Skeletal muscle cell (primary cell): ENCODE data around the gene TBC1D1.

Experiments used
- DNase-seq: peaks from one replicate; pipeline ENCODE4 v3.0.0-alpha.2; 2010; ENCODE audit warnings: low read depth
- H3K4me3 ChIP-seq: 2 replicates; pipeline ENCODE4 v1.5.1; 2011; ENCODE audit warnings: low read depth, mild to moderate bottlenecking, control low read depth, low read length, moderate library complexity

The TBC1D1 gene

DNA sequence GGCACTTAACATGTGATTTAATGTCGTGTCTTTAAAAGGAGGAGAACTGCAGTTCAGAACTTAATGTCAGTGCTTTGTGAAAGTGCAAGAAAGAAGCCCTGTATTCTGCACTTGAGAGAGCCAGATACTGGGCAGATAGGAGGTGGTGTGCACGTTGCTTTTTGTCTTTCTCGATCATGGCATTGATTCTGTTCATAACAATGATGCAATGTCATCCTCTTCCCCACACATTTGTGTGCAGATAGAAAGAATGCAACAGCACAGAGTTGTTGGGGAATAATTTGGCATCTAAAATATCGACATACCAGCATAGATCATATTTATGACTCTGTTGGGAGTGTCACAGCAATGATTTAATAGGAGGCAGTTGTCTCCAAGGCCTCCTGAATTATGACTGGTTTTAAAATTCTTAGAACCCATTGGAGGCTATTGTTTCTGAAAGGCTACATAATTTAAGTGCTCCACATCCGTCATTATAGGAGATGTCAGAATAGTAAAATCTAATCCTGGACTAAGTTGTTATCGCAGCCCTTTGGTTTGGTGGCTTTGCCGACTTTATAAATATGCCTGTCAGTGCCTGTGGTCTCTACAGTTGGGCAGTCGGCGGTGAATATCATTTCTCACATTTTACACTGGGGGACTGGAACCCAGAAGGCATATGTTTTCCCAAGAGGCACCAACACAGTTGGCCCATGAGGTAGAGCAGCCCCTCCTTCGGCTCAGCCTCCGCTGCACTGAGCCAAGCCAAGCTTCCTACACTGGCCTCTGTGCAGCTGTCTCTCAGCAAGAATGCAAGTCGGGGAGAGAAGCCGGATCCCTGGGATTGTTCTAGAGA, 194.2 kb downstream of the TBC1D1 start:
- peak; percentile 79 for DNase-seq
- H3K4me3 ChIP-seq = no peak overlapping the region

DNA sequence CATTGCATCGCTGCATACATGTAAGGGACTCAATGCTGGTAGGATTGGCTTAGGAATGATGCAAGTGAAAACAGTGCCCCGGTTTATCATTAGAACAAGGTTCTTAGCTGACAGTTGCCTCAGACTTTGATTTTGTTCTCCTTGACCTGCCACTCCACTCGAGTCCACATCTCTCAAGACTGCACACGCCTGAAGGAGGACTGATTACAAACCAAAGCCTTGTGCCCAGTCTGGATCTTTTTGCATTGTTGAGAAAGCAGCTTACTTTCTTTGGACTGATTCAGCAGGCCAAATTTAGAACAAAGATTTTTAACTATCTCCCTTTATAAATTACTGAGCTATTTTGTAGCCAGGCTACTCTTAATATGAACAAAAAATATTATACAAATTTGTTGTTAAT, 194.9 kb downstream of the TBC1D1 start:
- no peak for DNase-seq
- H3K4me3 ChIP-seq = no peak overlapping the region

DNA sequence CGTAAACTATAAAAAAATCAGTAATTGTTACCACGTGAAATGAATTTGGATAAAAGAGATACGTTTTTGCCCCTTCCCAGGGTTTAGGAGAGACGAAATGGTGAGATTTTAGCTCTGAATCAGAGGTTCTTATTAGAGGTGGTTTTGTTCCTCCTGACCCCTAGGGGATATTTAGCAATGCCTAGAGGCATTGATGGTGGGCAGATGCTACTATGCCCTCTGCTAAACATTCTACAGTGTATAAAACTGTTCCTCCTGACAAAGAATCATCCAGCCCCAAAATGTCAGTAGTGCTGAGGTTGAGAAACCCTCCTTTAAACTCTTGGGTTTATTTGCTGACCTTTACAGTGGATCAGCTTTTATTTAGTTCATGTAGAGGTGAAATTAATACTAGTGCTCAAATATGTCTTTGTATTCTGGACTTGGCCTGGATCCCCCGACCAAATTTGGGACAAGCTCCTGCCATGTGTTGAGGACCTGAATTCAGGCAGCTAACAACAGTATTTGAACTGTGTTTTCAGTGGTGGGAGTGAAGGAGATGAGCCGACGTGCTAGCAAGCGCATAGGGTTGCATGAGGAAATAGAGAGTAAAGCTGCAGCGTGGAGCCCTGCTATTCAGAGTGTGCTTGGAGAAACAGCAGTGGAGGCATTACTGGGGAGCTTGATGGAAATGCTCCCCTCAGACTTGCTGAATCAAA, 195.4 kb downstream of the TBC1D1 start:
- H3K4me3 ChIP-seq = no peak overlapping the region
- DNase-seq = no peak

DNA sequence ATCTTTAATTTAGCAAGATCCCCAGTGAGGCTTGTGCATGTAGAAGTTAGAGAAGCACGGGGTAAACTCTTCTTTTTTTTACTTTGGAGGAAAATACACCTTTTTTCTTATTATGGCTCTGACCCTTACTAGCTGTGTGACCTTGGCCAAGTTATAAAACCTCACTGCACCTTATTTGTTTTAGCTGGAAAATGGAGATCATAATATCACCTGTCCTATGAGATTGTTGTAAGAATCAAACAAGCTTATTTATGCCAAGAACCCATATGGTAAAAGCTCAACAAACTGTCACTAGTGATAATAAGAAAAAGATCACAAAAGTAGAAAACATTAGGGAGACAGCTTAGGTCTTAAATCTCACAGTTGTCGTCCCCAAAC, 196.0 kb downstream of the TBC1D1 start:
- DNase-seq = no peak

DNA sequence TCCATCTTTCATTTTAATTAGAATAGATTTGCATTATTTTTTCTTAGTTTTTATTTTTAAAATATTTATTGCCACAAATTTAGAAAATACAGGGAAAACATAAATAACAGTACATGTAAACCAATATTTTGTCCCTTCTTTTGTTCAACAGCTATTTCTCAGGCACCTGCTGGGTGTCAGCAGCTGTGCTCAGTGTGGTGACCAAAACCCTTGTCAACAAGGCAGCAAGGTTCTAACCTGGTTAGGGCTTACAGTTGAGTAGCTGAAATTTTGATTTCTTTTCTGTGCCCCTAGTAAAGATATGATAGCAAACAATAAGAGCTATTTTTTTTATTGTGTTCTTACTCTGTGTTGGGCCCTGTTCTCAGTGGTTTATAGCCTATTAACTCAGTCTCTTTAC, 197.4 kb downstream of the TBC1D1 start:
- H3K4me3 ChIP-seq = no peak overlapping the region
- no peak for DNase-seq

More for the DNA sequence above, 196.0 kb downstream of the TBC1D1 start:
- H3K4me3 ChIP-seq = no peak overlapping the region

DNA sequence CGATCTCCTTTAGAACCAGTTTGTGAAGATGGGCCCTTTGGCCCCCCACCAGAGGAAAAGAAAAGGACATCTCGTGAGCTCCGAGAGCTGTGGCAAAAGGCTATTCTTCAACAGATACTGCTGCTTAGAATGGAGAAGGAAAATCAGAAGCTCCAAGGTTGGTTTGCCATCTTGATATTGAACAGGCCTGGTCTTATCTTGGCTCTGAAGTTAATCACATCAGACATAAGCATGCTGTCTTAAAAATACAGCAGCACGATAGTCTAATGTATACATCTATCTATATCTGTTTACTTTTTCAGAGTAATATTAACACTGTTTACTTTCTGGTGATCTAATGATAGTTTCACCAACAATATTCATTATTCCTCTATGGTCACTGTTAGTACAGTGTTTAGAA, 199.1 kb downstream of the TBC1D1 start:
- no peak overlapping the region for H3K4me3 ChIP-seq
- no peak for DNase-seq

DNA sequence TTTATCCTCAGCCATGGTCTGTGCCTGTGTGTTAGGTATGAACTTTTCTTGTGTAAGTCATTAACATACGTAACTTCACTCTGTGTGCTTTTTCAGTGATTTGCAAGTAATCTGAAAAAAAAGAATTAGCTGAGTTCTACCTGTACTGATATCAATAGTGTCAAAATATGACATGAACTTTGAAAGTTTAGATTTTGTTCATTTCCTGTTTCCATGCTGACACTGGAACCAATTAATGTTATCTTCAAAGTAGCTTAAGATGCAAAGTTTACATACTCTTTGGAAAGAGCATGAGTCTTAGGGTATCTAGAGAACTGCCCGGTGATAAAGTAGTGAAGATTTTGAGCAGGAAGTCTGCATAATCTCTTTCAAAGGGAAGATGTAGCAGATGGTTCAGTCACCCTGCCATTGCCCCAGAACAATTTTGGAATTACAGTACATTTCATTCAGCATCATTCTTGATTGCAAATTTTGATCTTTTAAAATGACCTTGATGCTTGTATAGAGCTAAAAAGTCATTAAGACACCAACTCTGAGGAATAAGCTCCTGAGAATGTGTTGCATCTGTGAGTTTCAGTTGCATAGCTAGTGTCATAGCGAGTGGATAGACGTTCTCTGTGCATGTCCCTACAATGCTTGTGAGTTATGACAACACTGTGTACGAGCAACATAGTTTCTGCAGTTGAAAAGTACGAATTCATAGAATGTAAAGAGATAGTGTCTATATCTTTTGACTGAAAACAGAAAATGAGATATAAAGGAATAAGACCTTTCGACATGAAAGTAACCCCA, 199.8 kb downstream of the TBC1D1 start:
- H3K4me3 ChIP-seq = no peak overlapping the region
- DNase-seq = no peak

DNA sequence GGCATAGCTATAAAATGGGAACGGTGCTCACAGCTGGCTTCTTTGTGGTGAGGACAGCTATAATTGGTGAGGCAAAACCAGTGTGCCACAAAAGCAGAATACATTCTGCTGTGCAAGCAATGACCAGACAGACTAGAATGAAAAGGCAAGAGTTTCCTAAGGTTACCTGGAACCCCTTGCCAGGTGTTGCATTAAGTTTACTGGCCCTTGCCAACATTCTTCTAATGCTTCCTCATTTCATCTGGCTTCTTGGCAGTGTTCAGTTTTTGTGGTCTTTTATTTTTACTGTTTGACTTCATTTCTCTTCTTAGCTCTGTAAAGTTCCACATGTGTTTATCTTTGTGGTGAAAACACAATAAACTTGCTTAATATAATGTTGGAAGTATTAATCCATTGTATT, 200.8 kb downstream of the TBC1D1 start:
- DNase-seq = no peak
- H3K4me3 ChIP-seq = no peak overlapping the region

DNA sequence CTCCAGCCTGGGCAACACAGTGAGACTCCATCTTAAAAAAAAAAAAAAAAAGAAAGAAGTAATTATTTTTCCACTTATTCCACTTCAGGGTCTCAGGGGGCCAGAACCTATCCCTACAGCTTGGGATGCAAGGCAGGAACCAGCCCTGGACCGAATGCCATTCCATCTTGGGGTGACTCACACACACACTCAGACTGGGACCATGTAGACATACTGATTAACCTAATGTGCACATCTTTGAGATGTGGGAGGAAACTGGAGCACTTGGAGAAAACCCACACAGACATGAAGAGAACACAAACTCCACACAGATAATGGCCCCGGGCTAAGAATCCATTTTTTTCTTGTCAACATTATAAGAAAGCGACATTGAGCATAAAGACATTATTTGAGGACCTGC, 201.8 kb downstream of the TBC1D1 start:
- no peak overlapping the region for H3K4me3 ChIP-seq
- DNase-seq = no peak

DNA sequence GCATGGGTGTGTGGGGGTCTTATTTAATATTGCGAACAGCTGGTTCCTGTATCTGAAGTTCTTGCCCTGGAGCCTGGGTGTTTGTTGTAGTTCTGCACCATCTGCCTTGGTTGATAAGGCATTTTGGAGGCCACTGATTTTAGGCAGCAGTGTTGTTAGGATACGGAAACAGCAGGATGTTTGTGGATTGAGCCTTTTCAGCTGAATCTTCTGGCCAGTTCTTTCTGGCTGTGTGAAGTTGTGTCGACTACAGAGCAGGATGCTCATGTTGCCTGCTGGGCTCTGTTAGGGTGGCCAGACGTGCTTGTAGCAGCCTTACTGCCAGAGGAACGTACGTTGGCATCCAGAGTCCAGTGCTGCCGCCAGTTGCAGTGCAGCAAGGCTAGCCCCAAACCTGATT, 203.5 kb downstream of the TBC1D1 start:
- H3K4me3 ChIP-seq = no peak overlapping the region
- no peak for DNase-seq

DNA sequence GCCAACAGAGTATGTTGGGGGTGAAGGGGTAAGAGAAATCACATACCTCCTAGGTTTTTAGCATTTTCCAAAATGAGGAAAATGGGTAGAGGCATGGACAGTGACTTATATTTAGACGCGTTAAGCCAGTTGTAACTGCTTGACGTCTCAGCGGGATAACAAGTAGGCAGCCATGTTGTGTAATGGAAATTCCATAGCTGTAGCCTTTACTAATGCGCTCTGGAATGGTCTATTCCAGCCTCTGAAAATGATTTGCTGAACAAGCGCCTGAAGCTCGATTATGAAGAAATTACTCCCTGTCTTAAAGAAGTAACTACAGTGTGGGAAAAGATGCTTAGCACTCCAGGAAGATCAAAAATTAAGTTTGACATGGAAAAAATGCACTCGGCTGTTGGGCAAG, 204.8 kb downstream of the TBC1D1 start:
- no peak for DNase-seq

DNA sequence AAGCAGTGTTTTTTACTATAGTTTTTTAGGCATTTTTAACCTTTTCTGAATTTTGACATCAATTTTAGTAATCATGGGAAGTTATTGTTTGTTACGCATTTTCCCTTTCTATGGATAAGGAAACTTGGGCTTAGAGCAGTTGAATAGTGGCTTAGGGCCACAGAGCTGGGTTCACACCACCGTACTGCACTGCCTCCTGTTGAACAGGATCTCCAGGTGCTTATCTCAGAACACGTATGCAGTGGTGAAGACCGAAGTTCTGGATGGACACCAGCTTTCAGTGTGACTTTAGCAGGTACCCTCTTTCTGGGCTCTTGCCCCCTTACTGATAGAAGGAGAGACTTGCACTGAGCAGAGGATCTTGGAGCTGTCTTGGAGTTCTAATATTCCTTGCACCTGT, 206.9 kb downstream of the TBC1D1 start:
- no peak overlapping the region for H3K4me3 ChIP-seq
- DNase-seq = no peak

More for the DNA sequence above, 204.8 kb downstream of the TBC1D1 start:
- H3K4me3 ChIP-seq = no peak overlapping the region

DNA sequence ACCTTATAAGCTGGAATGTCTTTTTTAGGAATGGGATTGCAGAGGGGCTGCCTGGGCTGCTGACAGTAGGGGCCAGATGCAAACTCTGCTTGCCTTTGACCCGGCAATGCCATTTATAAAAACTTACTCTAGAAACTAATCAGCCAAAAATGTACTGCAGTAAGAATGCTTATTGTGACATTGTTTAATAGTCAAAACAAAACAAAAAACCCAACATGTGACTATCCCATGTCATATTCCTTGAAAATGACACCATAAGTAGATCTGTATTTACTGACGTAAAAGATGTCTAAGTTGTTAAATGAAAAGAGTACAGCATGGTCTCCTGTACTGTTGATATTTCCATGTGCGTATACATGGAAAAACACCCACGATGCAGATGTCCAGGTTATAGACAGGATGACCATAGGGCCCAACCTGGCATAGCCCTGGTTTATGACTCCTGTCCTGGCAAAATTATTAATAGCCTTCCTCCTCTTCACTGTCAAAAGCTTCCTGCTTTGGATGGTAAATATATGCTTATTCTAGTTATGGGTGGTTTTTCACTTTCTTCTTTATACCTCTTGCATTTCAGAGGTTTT, 208.2 kb downstream of the TBC1D1 start:
- no peak for DNase-seq
- H3K4me3 ChIP-seq = no peak overlapping the region

DNA sequence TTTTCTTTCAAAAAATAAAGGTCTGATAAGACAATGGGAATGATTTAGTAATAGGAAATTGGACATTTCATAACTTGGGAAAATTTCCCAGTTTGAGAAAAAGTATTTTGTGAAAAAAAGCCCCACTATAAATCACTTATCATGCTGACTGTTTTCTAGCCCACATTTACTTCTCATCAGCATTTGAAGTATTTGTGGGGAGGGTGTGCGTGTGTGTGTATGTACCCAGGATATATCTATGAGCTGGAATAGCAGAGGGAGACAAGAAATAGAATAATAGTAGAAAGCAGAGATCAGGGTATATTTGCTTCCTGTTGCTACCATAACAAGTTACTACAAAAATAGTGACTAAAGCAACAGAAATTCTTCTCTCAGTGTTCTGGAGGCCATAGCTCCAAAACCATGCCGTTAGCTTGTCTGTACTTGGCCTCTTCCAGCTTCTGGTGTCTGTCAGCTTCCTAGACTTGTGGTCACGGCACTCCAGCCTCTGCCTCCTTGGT, 209.1 kb downstream of the TBC1D1 start:
- DNase-seq = peak; percentile 73
- no peak overlapping the region for H3K4me3 ChIP-seq

DNA sequence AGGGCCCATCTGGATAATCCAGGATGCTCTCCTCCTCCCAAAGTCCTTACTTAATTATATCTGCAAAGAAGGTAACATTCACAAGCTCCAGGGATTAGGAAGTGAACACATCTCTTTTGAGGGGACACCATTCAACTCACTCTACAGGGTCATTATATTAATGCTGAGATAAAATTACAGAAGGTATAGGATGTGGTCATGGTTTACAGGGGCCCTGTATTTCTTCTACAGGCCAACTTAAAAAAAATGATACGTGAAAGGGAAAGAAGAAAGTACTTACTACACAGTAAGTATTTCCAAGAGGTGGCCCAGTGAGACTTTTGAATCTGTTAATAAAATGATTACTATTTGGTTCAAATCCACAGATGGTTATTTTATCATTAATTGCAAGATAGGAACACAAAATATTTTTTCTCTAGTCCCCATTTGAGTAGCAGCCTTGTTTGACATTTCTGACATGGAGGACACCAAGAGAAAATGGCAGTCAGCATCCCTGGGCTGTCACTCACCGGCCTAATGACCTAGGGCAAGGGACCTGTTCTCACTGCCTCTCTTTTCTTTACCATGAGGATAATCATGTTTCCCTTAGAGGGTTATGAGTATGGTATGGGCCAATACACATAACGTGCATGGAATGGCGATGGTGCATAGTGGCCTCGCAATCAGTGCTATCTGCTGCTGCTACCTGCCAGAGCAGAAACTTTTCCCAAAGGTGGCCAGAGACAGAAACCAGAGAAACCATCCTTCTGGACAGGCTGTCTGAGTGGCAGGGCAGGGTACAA, 209.8 kb downstream of the TBC1D1 start:
- no peak for DNase-seq
- H3K4me3 ChIP-seq = no peak overlapping the region

DNA sequence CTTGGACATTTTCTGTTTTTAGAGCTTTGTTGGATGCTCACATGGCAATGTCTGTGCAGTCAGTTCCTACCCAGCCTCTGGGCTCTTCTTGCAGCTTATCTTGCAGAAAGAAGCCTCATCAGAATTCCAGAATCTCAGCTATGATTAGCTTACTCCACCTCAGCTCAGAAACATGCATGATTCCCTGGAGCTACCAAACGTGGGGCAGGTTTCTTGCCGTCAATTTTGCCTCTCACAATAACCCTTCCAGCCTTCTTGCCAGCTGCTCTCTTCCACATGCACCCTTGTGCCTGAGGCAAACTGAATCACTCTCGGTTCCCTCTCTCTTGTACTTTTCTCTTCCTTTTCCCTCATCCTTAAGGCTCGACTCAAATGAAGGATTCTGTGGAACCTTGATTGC, 210.7 kb downstream of the TBC1D1 start:
- no peak for DNase-seq
- H3K4me3 ChIP-seq = no peak overlapping the region

DNA sequence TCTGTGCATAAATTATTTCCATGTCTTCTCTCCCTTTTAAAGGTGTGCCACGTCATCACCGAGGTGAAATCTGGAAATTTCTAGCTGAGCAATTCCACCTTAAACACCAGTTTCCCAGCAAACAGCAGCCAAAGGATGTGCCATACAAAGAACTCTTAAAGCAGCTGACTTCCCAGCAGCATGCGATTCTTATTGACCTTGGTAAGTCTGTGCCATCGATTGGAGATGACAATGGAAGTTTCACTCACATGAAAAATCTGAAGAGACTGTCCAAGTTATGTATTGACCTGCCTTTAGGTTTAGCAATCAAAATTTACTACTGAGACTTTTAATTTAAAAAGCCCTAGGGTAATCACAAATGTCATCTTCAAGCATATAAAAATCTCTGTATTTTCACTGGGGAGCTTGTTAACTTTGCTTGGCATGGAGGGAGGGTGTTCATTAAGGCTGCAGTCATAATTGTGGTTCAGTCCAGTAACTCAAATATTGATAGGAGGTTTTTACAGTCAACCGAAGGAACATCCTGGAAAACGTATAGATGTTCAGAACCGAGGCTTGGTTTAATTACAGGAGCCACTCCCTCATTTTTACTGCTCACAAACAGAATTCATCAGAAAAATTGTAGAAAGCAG, 212.2 kb downstream of the TBC1D1 start:
- no peak for DNase-seq
- no peak overlapping the region for H3K4me3 ChIP-seq

DNA sequence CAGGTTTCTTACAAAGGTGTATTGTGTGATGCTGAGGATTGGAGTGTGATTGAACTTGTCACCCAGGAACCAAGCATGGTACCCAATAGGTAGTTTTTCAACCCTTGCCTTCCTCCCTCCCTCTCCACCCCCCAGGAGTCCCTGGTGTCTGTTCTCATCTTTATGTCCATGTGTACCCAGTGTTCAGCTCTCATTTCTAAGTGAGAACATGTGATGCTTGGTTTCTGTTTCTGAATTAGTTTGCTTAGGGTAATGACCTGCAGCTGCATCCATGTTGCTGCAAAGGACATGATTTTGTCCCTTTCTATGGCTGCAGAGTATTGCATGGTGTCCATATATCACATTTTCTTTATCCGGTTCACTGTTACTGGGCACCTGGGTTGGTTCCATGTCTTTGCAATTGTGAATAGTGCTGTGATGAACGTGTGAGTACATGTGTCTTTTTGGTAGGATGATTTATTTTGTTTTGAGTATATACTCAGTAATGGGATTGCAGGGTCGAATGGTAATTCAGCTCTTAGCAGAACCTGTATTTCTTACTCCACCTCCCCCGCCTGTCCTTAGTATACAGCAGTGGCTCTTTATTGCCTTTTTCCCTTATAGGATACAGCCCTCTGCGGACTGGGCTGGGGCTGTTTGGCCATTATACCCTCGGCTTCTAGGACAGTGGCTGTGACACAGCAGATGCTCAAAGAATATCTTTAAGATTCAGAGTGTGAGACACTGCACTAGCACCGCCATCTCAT, 214.8 kb downstream of the TBC1D1 start:
- H3K4me3 ChIP-seq = no peak overlapping the region

More for the DNA sequence above, 214.8 kb downstream of the TBC1D1 start:
- no peak for DNase-seq
